ENCODE data around the gene SLC35F5.

DNA sequence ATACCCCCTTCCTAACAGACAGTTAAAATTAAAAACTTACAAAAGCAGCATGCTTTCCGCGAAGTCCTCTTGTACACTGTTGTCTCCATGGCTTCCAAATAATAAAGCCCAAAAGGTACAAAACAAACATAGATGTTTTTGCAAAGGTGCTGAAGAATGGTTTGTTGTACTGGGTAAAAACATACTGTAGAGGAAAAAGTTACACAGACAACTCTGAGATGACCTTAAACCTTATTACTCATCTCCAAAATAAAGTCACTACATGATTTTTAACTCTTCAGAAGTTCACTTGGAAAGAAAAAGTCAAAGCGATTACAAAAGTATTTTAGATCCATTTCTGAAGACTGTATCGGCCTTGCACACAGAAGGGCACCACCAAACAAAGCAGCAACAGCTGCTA lies 6.1 kb downstream of the SLC35F5 start:
- no peak for TF ChIP-seq POLR2A (IDR thresholded peaks at IDR 0.05)
- TF ChIP-seq, protein P1, sequence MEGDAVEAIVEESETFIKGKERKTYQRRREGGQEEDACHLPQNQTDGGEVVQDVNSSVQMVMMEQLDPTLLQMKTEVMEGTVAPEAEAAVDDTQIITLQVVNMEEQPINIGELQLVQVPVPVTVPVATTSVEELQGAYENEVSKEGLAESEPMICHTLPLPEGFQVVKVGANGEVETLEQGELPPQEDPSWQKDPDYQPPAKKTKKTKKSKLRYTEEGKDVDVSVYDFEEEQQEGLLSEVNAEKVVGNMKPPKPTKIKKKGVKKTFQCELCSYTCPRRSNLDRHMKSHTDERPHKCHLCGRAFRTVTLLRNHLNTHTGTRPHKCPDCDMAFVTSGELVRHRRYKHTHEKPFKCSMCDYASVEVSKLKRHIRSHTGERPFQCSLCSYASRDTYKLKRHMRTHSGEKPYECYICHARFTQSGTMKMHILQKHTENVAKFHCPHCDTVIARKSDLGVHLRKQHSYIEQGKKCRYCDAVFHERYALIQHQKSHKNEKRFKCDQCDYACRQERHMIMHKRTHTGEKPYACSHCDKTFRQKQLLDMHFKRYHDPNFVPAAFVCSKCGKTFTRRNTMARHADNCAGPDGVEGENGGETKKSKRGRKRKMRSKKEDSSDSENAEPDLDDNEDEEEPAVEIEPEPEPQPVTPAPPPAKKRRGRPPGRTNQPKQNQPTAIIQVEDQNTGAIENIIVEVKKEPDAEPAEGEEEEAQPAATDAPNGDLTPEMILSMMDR (IDR thresholded peaks at IDR 0.05) = no peak

Data from breast epithelium (tissue), 3 donors.